GM21367 (cell line): ENCODE measurements around the gene TSC22D4.

Experiments used
- ATAC-seq: cut with Tn5 transposase; IDR thresholded peaks from one replicate; pipeline ENCODE4 v1.9.1; 2021; ENCODE audit not compliant: unreplicated experiment

Gene TSC22D4

GRCh38 chr7:100430493-100431285, 48.3 kb downstream of the TSC22D4 start:
- no peak for ATAC-seq

GRCh38 chr7:100429637-100430492, 49.1 kb downstream of the TSC22D4 start, which contains the start of gene MEPCE:
Gene MEPCE, plus strand, starts transcription at chr7:100429831. Its CDS starts 188 bp downstream, at chr7:100430019.
- peak; percentile 30 for ATAC-seq

GRCh38 chr7:100428967-100429636, 49.9 kb downstream of the TSC22D4 start:
- peak; percentile 33 for ATAC-seq

- ATAC-seq = peak; percentile 36
Observed at GRCh38 chr7:100428199-100428966, 50.6 kb downstream of the TSC22D4 start, which contains the start of gene ZCWPW1. Gene ZCWPW1, minus strand, starts transcription at chr7:100428703. Its CDS starts 8,054 bp downstream, at chr7:100420649.

- no peak for ATAC-seq
Observed at GRCh38 chr7:100427762-100428198, 51.2 kb downstream of the TSC22D4 start.

- no peak for ATAC-seq
Observed at GRCh38 chr7:100426516-100426915, 52.5 kb downstream of the TSC22D4 start.

- no peak for ATAC-seq
Observed at GRCh38 chr7:100425347-100425746, 53.7 kb downstream of the TSC22D4 start.

GRCh38 chr7:100423315-100423714, 55.7 kb downstream of the TSC22D4 start:
- ATAC-seq = no peak

- ATAC-seq = no peak
Observed at GRCh38 chr7:100419660-100420226, 59.3 kb downstream of the TSC22D4 start.

- ATAC-seq = no peak
Observed at GRCh38 chr7:100418930-100419659, 59.9 kb downstream of the TSC22D4 start.
